HK-2 (cell line): Measurements from ENCODE around the gene FXYD6.
"Not testable (repeated sequence)": the region's sequence is repeated elsewhere in the genome, so short reads cannot be mapped to it uniquely, and the experiment has no call there.

Experiments used
- DNase-seq: peaks from one replicate; pipeline ENCODE4 v3.0.0-alpha.2; 2018; ENCODE audit not compliant: unreplicated experiment

The FXYD6 gene, protein sequence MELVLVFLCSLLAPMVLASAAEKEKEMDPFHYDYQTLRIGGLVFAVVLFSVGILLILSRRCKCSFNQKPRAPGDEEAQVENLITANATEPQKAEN

DNA sequence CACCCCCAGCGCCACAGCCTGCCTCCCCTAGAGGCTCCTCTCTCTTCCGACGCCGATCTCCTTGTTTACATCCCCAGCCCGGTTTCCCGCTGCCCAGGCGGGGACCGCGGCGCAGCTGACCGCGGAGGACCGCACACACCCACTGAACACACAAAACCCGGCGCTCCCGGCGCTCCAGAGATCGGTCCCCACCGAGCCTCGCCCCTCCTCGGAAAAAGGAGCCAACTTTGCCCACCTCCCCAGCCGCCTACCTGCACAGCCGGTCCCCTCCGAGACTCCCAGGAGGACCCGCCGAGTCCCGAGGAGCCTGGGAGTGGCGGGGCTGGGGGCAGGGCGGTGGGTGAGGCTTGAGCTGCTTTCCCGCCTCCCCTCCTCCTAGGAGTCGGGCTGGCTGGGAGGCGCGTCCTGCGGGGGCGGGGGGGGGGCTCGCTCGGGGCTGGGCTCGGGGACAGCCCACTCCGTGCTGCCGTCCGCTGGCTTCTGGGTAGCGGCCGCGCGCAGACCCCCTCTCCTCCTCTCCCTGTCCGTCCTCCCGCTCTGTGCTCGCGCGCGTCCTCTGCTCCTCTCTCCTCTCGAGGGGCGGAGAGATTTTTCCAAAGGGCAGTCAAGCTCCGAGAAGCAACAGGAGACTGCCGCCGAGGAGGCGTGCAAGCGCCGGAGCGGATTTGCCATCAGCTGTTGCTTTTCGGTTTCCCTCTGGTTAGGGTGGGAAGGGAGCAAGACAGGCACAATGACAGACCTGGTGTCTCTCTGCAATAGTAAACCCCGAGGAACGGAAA lies at the start of gene FXYD6:
Gene FXYD6 (minus strand): TSS at position 318 of the 779 bp plus-strand sequence. CDS start 33,882 bp downstream, outside the sequence.
- peak; percentile 10 for DNase-seq

DNA sequence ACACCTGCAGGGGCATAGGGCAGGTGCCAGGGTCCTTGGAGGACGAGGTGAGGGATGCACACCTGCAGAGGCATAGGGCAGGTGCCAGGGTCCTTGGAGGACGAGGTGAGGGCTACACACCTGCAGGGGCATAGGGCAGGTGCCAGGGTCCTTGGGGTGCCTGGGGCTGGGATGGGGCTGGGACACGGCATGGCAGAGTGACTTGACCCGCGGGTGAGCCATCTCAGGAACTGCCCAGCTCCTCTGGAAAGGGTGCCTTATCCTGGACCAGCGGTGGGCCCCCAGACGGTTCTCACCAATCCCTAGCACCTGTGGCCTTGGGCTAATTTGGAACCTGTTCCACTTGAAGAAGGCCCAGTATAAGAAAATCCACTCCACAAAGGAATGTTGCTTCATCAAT lies 49.7 kb upstream of the FXYD6 start:
- not testable (repeated sequence) for DNase-seq

DNA sequence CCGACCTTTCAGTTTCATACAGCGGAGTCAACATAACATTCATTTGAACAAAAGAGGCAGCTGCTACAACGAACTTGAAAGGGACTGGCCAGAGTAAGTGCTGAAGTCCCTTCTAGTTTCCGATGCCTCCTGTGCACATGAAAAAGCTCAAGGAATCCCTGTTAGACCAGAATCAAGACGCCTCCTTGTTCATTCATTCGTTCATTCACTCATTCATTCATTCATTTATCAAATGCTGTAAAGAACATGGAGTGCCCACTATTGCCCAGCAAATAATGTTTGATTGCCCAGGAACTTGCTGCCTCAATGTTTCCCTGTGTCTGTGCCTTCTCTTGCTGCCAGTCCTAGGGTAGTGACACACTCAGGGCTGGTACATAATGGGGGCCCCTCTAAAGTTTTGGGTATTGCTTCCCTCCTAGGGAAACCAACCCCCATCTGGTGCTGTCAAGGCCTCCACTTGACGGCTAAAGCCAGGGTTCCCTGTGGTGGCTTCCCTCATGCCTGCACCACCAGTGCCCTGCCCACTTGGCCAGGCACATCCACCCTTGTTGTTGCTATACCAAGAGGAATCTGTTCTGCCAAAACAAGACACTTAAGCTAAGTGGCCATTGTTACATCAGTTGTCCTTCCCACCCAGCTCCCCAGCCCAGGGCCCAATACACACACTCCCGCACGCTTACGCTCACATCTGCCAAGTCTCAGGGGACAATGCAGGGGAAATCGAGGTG lies 48.9 kb upstream of the FXYD6 start:
- no peak for DNase-seq

DNA sequence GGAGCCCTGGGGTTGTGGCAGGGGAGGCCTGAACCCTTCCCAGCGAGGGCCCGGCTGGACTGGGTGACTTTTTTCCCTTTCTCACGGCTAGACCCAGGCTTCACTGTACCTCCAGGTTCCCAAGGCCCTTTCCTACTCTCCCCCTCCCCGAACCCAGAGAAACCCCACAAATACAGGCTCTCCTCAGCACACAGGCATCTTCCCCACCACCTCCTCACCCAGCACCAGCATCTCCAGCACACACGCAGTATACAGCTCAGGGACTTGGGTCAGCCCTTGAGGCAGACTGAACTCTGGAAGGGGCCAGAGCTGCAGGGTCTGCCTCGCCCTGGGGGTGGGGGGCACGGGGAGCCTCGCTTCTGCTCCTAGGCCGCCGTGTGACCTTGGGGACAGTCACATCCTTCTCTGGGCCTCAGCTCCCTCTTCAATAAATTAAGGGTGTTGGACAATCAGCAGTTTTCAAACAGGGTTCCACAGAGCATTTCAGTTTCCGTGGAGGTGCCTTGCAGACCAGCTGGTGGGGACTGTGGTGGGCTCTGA lies 48.2 kb upstream of the FXYD6 start:
- no peak for DNase-seq

DNA sequence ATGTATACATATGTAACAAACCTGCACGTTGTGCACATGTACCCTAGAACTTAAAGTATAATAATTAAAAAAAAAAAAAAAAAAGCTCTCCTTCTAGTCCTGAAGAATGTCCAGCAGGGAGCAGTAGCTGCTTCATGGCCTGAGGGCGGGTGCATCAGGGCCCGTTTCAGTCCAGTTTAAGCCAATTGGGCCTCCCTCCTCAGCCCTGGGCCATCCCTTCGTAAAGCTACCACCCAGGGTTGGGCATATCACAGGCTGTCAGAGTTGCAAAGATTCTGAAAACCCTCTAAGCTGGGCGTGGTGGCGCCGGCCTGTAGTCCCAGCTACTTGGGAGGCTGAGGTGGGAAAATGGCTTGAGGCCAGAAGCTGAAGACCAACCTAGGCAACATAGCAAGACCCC lies 47.3 kb upstream of the FXYD6 start:
- DNase-seq, result no peak

- no peak for DNase-seq
Observed at GRCh38 chr11:117923275-117923674, 46.8 kb upstream of the FXYD6 start.

DNA sequence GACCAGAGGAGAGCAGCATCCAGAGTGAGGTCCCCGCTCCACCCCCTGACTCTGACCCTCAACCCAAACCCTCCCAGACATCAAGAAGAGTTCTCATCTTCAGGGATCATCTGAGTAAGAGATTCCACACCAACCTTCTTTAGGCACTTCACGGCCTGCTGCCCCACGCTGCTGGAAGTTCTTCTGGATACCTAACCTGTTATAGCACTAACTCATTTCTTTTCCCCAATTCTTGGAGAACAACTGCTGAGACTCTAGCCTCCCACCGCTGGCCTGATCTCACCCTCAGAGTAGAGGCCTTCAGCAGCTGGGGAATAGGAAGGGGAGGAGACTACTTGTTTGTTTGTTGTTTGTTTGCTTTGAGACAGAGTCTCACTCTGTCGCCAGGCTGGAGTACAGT lies 45.4 kb upstream of the FXYD6 start:
- no peak for DNase-seq

- no peak for DNase-seq
Observed at GRCh38 chr11:117921456-117921855, 45.0 kb upstream of the FXYD6 start.

- no peak for DNase-seq
Observed at GRCh38 chr11:117919781-117920221, 43.3 kb upstream of the FXYD6 start.

GRCh38 chr11:117919341-117919740 lies 42.9 kb upstream of the FXYD6 start:
- no peak for DNase-seq

DNA sequence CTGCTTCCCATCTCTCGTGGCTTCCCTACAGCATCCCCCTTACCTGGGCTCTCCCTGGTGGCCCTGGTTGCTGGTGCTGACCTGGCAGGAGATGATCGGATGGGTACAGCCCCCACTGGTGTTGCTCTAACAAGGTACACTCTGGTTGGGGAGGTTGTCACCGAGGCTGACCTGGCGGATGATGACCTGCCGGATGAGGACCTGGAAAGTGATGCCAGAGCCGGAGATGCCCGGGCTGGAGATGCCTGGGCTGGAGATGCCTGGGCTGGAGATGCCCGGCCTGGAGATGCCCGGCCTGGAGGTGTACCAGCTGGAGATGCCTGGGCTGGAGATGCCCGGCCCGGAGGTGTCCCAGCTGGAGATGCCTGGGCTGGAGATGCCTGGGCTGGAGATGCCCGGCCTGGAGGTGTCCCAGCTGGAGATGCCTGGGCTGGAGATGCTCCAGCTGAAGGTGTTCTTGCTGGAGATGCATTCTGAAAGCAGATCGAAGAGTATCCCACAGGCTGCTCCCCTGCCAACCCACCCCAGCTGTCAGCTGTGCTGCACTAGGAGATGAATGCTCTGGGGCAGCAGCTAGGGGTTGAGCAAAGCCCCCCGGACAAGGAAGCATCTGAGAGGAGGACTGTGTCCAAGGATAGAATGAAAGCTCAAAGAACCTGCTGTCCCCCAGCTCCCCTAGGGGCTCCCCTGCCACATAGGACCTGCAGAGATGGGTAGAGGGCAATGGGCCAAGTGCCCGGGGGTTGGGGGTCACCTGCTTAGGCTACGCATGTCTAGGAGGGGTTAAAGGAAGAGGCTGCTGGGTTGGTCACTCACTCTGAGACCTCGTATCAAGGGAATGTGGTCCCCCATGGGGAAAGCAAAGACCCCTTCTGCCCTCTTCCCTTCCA lies 42.2 kb upstream of the FXYD6 start:
- no peak for DNase-seq

- no peak for DNase-seq
Observed at GRCh38 chr11:117917591-117918151, 41.2 kb upstream of the FXYD6 start.

- DNase-seq, result no peak
Observed at GRCh38 chr11:117916956-117917355, 40.5 kb upstream of the FXYD6 start.

DNA sequence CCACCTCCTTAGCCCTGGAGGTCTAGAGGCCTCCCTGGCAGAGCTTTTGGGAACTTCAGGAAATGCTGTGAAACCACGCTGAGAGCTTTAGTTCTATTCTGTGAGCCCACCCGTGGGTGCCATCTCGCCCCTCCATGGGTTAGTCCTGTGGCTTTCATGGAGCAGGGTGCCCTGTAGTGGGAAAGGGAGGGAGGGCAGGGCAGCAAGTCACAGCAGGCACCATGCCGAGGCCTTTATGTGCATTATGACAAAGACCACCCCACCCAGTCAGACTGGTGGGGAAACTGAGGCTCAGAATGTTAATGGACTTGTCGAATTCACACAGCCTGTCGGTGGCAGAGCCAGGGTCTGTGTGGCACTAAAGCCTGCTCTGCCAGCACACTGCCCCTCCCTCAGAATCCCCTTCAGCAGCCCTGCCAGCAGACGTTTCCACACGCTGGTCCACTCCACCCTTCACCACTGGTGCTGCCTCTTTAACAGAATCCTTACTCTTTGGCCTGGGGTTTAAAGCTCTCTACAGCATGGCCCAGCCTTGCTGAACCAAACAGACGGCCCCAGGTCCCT lies 39.3 kb upstream of the FXYD6 start:
- no peak for DNase-seq

GRCh38 chr11:117914991-117915618 lies 38.6 kb upstream of the FXYD6 start:
- DNase-seq, result no peak

- no peak for DNase-seq
Observed at GRCh38 chr11:117914398-117914761, 37.9 kb upstream of the FXYD6 start.

- DNase-seq, result no peak
Observed at GRCh38 chr11:117913736-117914397, 37.4 kb upstream of the FXYD6 start.

GRCh38 chr11:117912497-117912896 lies 36.0 kb upstream of the FXYD6 start:
- no peak for DNase-seq

- DNase-seq, result no peak
Observed at GRCh38 chr11:117911694-117912093, 35.2 kb upstream of the FXYD6 start.
